GM12872 (cell line): ENCODE measurements around the gene KLHL36.

ENCODE experiments used
- TF ChIP-seq, protein P1 (sequence below): IDR thresholded peaks from 3 replicates; pipeline ENCODE4 v1.5.1; 2011; ENCODE audit warnings: low read depth, mild to moderate bottlenecking, low read length, moderate library complexity; ENCODE audit not compliant: insufficient read depth

Gene KLHL36

DNA sequence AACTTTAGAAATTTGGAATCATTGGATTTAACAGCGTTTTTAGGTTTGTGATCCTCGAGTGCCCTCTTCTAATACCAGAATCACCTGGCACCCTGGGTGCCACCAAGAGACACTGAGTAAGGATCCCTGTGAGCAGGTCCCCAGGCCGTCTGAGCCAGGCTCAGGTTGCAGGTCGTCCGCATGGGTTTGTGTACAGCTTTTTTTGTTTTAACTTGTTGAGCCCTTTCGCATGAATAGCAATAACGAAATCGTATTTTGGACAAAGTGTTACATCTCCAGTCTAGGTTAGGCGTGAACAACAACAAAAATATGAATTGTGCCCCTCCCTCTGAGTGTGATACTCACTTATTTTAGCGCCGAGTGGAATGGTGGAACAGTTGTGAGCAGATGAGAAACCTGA is 62.4 kb downstream of the KLHL36 start:
- TF ChIP-seq, protein P1, sequence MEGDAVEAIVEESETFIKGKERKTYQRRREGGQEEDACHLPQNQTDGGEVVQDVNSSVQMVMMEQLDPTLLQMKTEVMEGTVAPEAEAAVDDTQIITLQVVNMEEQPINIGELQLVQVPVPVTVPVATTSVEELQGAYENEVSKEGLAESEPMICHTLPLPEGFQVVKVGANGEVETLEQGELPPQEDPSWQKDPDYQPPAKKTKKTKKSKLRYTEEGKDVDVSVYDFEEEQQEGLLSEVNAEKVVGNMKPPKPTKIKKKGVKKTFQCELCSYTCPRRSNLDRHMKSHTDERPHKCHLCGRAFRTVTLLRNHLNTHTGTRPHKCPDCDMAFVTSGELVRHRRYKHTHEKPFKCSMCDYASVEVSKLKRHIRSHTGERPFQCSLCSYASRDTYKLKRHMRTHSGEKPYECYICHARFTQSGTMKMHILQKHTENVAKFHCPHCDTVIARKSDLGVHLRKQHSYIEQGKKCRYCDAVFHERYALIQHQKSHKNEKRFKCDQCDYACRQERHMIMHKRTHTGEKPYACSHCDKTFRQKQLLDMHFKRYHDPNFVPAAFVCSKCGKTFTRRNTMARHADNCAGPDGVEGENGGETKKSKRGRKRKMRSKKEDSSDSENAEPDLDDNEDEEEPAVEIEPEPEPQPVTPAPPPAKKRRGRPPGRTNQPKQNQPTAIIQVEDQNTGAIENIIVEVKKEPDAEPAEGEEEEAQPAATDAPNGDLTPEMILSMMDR: no peak
